NCI-H128 (cell line): ENCODE results near the gene SLC6A8.
"Not testable (repeated sequence)": the region's sequence is repeated elsewhere in the genome, so short reads cannot be mapped to it uniquely, and the experiment has no call there.

ENCODE experiments used
- DNase-seq: peaks from one replicate; lab custom pipeline; 2025; ENCODE audit not compliant: unreplicated experiment; lab: John Stamatoyannopoulos, UW

Gene SLC6A8

GRCh38 chrX:153671589-153672530 lies 15.9 kb upstream of the SLC6A8 start:
- DNase-seq, result no peak

GRCh38 chrX:153672531-153673427 lies 14.9 kb upstream of the SLC6A8 start:
- no peak for DNase-seq

- no peak for DNase-seq
Observed at GRCh38 chrX:153673428-153674218, 14.1 kb upstream of the SLC6A8 start, which contains the start of gene PNCK. Gene PNCK (minus strand): TSS chrX:153673813. CDS start chrX:153673076, 737 bp downstream.

GRCh38 chrX:153674219-153674851 lies 13.4 kb upstream of the SLC6A8 start:
- no peak for DNase-seq

- no peak for DNase-seq
Observed at GRCh38 chrX:153681175-153681574, 6.6 kb upstream of the SLC6A8 start.

GRCh38 chrX:153683486-153683885 lies 4.2 kb upstream of the SLC6A8 start:
- not testable (repeated sequence) for DNase-seq

GRCh38 chrX:153684467-153685155 lies 3.1 kb upstream of the SLC6A8 start:
- no peak for DNase-seq

GRCh38 chrX:153685156-153685536 lies 2.6 kb upstream of the SLC6A8 start:
- DNase-seq, result no peak

- no peak for DNase-seq
Observed at GRCh38 chrX:153685751-153686696, 1.7 kb upstream of the SLC6A8 start.

- DNase-seq, result no peak
Observed at GRCh38 chrX:153686711-153687110, 1.0 kb upstream of the SLC6A8 start.

GRCh38 chrX:153688071-153688470 lies 345 bp downstream of the SLC6A8 start:
- DNase-seq, result no peak

- DNase-seq, result no peak
Observed at GRCh38 chrX:153688506-153688905, 780 bp downstream of the SLC6A8 start.

- no peak for DNase-seq
Observed at GRCh38 chrX:153688911-153689590, 1.3 kb downstream of the SLC6A8 start.

- DNase-seq, result no peak
Observed at GRCh38 chrX:153689654-153690465, 2.1 kb downstream of the SLC6A8 start.

GRCh38 chrX:153690466-153690865 lies 2.7 kb downstream of the SLC6A8 start:
- DNase-seq, result no peak

GRCh38 chrX:153691032-153691827 lies 3.5 kb downstream of the SLC6A8 start:
- not testable (repeated sequence) for DNase-seq
